NK-92 (cell line): Measurements from ENCODE around the gene RCL1.
"Not testable (repeated sequence)": the region's sequence is repeated elsewhere in the genome, so short reads cannot be mapped to it uniquely, and the experiment has no call there.

ENCODE experiments used
- DNase-seq: peaks from one replicate; lab custom pipeline; 2025; ENCODE audit not compliant: unreplicated experiment; lab: John Stamatoyannopoulos, UW

RCL1 gene

GRCh38 chr9:4875559-4875958 lies 82.8 kb downstream of the RCL1 start:
- no peak for DNase-seq

DNA sequence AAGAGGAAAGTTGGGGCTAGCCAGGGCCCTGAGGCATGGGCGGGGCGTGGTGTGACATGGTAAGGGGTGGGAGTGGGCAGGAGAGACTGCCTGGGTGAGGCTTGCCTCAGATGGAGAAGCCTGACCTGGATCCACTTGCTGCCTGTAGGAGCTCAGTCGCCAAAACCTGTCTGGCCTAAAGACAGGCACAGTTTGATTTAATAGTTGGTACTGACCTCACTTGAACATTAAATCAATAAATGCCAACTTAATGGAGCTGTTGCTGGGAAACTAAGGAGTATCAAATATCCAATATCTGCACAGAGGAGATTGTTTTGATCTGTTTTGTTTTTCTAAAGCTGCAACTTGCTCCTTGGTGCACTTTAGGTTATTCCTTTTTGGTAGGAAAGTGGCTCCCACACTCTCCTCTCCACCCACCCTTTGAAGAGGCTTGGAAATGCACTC lies 86.4 kb downstream of the RCL1 start:
- no peak for DNase-seq

- DNase-seq: no peak
Measured at GRCh38 chr9:4883326-4883873, 90.7 kb downstream of the RCL1 start.

- DNase-seq: no peak
Measured at GRCh38 chr9:4886698-4887097, 94.0 kb downstream of the RCL1 start.

- DNase-seq: no peak
Measured at GRCh38 chr9:4887556-4887955, 94.8 kb downstream of the RCL1 start.

DNA sequence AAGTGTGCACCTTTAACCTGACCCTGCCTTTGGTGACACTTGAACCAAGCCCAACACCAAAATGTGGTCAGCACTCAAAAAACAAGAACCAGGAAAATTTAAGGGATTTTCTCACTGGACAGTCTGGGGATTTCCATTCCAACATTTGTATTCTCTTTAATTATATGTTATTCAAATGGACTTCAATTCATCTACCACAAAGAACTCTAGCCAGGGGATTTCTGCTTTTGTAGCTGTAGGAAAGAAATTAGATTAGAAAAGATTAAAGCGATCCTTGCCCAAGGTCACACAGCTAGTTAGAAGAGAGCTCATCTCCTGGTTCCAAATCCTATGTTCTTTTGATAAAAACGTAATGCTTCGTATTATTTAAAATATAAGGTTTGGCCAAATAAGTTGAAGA lies 97.5 kb downstream of the RCL1 start:
- no peak for DNase-seq

DNA sequence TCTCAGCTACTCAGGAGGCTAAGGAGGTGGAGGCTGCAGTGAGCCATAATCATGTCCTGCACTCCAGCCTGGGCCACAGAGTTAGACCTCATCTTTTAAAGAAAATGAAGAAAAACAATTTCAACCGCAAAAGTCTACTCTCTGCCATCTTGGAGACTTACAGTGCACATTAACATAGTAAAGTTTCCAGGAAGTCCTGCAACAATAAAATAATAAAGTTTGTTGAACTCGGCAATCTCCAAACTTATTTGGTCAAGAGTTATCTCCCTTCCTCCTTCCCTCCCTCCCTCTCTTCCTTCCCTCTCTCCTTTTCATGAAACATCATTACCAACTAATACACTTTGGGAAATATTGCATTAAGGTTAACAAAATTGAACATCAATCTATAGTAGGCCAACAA lies 98.2 kb downstream of the RCL1 start:
- no peak for DNase-seq

DNA sequence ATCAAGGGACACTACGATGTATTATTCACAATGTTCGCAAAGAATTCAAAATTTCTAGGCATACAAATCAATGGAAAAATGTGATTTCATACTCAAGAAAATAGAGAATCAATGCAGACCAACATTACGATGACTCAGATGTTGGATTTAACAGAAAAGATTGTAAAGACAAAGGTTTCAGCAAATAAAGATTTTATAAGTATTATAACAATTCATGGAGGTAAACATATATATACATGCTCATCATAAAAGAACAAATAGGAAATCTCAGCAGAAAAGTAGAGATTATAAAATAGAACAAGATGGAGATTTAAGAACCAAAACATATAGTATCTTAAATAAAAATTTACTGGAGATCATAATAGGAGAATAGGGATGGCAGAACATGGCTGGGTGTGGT lies 98.9 kb downstream of the RCL1 start:
- DNase-seq: no peak

DNA sequence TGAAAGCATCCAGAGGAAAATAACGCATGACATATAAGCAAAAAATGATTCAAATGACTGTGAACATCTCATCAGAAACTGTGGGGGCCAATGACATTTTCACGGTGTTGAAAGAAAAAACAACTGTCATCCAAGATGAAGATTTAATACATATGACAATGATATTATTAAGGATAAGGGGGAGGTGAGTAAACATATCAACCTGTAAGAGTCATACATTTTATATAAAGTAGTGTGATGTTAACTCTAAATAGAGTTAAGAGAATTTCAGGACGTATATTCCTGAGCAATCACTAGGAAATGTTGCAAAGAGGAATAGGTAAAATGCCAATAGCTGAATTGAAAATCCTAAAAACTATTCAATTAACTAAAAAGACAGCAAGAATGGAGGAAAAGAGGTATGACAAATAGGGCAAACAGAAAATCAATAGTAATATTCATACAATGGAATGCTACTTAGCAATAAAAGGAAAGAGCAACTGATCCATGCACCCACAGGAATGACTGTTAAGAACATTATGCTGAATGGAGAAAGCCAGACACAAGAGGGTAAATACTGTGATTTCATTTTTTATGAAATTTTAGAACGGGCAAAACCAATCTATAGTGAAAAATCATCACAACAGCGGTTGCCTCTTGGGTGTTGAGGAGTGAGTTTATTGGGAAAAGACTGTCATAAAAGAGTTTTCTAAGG lies 99.9 kb downstream of the RCL1 start:
- DNase-seq: no peak

GRCh38 chr9:4894076-4894475 lies 101.3 kb downstream of the RCL1 start:
- DNase-seq: no peak

- DNase-seq: not testable (repeated sequence)
Measured at GRCh38 chr9:4899853-4900252, 107.1 kb downstream of the RCL1 start.

- not testable (repeated sequence) for DNase-seq
Measured at GRCh38 chr9:4901401-4902134, 108.8 kb downstream of the RCL1 start.

- DNase-seq: no peak
Measured at GRCh38 chr9:4902135-4902475, 109.4 kb downstream of the RCL1 start.

- DNase-seq: no peak
Measured at GRCh38 chr9:4904322-4905134, 111.8 kb downstream of the RCL1 start.

DNA sequence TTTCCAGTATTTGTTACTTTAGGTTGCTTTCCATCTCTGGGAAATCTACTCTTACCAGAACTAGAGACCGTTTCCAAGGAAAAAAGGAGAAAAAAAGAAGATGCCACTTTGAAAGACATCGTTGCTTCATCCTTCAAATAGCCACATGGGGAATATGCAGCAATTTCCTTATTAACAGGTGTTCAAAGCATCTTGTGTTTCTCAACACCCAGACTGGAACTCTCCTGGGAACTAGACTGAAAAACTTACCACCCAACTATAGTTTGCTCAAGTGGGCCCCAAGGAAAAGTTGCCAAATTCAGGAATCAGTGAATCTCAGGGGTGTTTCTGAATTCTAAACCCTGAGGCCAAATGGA lies 112.4 kb downstream of the RCL1 start:
- no peak for DNase-seq
